ENCODE measurements around the gene PRRT3.

- TF ChIP-seq CTCF (IDR thresholded peaks at IDR 0.05; ENCODE audit: low read depth, low read length) (no peak), EZH2phosphoT487 (IDR thresholded peaks at IDR 0.05; ENCODE audit: low read depth) (no peak)
Measured at GRCh38 chr3:9944271-9944670, 7.9 kb downstream of the PRRT3 start.
